HepG2 (cell line): ENCODE measurements around the gene RALY. TPM values are rescaled to one million over a fixed set of nuclear protein-coding genes. Genes with fewer than 3 reads are reported as not detected.

ENCODE experiments used
- BCL6 ChIP-seq: IDR thresholded peaks from 2 replicates; pipeline ENCODE4 v1.6.1; 2016; ENCODE audit warnings: missing genetic modification reagents, missing compliant biosample characterization
- BCLAF1 ChIP-seq: fragments of 450-650 bp; IDR thresholded peaks from 2 replicates; pipeline ENCODE4 v1.6.1; 2017; ENCODE audit warnings: mild to moderate bottlenecking
- MXD1 ChIP-seq: sonication (generic); formaldehyde crosslinking; IDR thresholded peaks from 2 replicates; pipeline ENCODE4 v1.4.0; 2020; ENCODE audit warnings: mild to moderate bottlenecking, missing genetic modification reagents
- NR2C2 ChIP-seq: sonication (generic); formaldehyde crosslinking; IDR thresholded peaks from 2 replicates; pipeline ENCODE4 v1.4.0; 2020; ENCODE audit warnings: missing genetic modification reagents, mild to moderate bottlenecking, moderate library complexity, borderline replicate concordance
- PPARG ChIP-seq: conservative IDR thresholded peaks from 2 replicates; pipeline ENCODE4 v1.6.1; 2016; ENCODE audit warnings: missing biosample characterization, missing genetic modification reagents
- RERE ChIP-seq: IDR thresholded peaks from 2 replicates; pipeline ENCODE4 v1.6.1; 2016; ENCODE audit warnings: low read depth, missing genetic modification reagents, missing compliant biosample characterization
- TOE1 ChIP-seq: sonication (generic); formaldehyde crosslinking; IDR thresholded peaks from 2 replicates; pipeline ENCODE4 v1.4.0; 2020; ENCODE audit warnings: mild to moderate bottlenecking, missing genetic modification reagents
- ZBED4 ChIP-seq: sonication (generic); formaldehyde crosslinking; IDR thresholded peaks from 2 replicates; pipeline ENCODE4 v1.4.0; 2020; ENCODE audit warnings: missing genetic modification reagents, borderline replicate concordance
- ZNF512 ChIP-seq: sonication (generic); formaldehyde crosslinking; IDR thresholded peaks from 2 replicates; pipeline ENCODE4 v1.4.0; 2020; ENCODE audit warnings: mild to moderate bottlenecking, missing genetic modification reagents
- ZXDC ChIP-seq: sonication (generic); formaldehyde crosslinking; IDR thresholded peaks from 2 replicates; pipeline ENCODE4 v1.5.0; 2020; ENCODE audit warnings: mild to moderate bottlenecking, missing genetic modification reagents
- polyA plus RNA-seq, 8 experiments: library from polyadenylated mRNA; depleted of rRNA in 3 of 8; stranded (reverse) in 7 of 8; unstranded in 1 of 8; fragments of >200 nt; fragmentation: Illumina TruSeq in 4 of 8; extraction: Trizol in 4 of 8; gene quantifications; 2 replicates each; pipeline versions ENCODE4 v1.2.1 to v1.2.3, GENCODE V29; 2011 to 2016; ENCODE audit warnings: low read depth in 4 of 8, missing spikeins in 1 of 8, mixed read lengths in 1 of 8; ENCODE audit not compliant: insufficient read depth in 1 of 8
- total RNA-seq, 5 experiments: library from RNA; depleted of rRNA; stranded (reverse); fragments of >200 nt; fragmentation: Illumina TruSeq; extraction: Trizol; gene quantifications; 2 replicates each; pipeline ENCODE4 v1.2.3, GENCODE V29; 2016; ENCODE audit warnings: low read depth in 1 of 5

The RALY gene
- total and polyA plus RNA-seq, 2 of the 13 experiments (the other 11 are each of a cell fraction or from before 2014, with no cell fraction given): 178 to 186 TPM

- TF ChIP-seq NR2C2: no peak; the same call in 1 of the 2 replicates
- no peak; the same call in 1 of the 2 replicates for TF ChIP-seq TOE1 (CRISPR knock-in tag)
- peak; percentile 77 for TF ChIP-seq PPARG (CRISPR knock-in tag)
- no peak for TF ChIP-seq MXD1 (CRISPR knock-in tag)
- TF ChIP-seq BCL6 (CRISPR knock-in tag): peak; percentile 91
- no peak for TF ChIP-seq ZXDC (CRISPR knock-in tag)
- no peak for TF ChIP-seq BCLAF1
- peak; percentile 16; the same call in 1 of the 2 replicates for TF ChIP-seq ZBED4
- TF ChIP-seq RERE (CRISPR knock-in tag): peak; percentile 97
- TF ChIP-seq ZNF512 (CRISPR knock-in tag): no peak
These were observed 11.2 kb downstream of the RALY start (continued) for GRCh38 chr20:34004790-34005457.
